NCI-H2196 treated with DMSO at 0.1 percent for 48 hours (cell line): Measurements from ENCODE around the gene NPBWR2.
"Not testable (repeated sequence)": the region's sequence is repeated elsewhere in the genome, so short reads cannot be mapped to it uniquely, and the experiment has no call there.

Experiments
- DNase-seq: peaks from one replicate; lab custom pipeline; 2025; ENCODE audit not compliant: unreplicated experiment; lab: John Stamatoyannopoulos, UW

The NPBWR2 gene

DNA sequence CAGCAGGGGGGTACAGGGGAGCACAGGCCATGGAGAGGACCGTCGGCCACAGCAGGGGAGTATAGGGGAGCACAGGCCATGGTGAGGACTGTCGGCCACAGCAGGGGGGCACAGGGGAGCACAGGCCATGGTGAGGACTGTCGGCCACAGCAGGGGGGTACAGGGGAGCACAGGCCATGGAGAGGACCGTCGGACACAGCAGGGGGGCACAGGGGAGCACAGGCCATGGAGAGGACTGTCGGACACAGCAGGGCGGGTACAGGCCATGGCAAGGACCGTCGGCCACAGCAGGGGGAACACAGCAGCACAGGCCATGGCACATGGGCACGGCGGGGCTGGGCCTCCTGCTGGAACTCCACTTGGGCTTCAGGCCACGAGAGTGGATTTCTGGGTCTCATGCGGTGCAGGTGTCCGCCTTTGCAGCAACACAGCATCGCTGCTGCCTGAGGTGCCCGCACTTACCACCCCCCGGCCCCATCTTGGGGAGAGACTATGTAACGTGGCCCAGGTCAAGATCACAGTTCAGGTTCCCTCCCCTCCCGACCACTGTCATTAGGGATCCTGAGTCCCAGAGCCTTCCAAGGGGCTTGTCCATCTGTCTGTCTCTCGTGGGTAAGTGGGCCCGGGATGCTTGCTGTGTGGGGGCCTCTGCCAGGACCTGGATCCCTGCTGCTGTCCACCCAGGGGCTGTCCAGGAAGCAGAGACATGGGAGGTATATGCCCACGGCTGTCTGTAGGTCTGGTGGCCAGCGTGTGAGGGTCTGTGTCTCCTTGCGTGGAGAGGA lies 2.5 kb downstream of the NPBWR2 start:
- DNase-seq = no peak

DNA sequence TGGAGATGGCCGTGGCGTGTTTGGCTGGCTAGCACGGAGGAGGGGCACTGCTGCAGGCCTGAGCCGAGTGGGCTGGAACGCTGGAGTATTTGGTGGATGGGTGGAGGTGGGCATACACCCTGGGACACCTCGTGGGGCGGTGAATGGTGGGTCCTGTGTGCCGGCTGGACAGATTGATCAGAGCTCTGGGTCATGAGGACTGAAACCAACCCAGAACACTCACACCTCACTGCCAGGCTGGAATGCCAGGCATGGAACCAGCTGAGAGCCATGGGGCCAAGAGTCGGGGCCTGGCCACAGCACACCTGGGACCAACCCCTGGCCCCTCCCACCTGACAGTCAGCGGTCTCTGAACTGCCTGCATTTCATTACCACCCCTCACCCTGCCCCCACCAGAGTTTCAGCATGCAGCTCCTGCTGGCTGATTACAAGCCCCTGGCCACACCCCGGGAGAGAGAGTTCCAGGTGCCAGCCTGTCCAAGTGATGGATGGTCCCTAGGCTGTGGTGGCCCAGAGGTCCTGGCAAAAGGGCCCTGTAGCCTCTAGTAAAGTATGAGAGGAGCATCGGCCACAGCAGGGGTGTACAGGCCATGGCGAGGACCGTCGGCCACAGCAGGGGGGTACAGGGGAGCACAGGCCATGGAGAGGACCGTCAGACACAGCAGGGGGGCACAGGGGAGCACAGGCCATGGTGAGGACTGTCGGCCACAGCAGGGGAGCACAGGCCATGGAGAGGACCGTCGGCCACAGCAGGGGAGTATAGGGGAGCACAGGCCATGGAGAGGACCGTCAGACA lies 3.3 kb downstream of the NPBWR2 start:
- no peak for DNase-seq

DNA sequence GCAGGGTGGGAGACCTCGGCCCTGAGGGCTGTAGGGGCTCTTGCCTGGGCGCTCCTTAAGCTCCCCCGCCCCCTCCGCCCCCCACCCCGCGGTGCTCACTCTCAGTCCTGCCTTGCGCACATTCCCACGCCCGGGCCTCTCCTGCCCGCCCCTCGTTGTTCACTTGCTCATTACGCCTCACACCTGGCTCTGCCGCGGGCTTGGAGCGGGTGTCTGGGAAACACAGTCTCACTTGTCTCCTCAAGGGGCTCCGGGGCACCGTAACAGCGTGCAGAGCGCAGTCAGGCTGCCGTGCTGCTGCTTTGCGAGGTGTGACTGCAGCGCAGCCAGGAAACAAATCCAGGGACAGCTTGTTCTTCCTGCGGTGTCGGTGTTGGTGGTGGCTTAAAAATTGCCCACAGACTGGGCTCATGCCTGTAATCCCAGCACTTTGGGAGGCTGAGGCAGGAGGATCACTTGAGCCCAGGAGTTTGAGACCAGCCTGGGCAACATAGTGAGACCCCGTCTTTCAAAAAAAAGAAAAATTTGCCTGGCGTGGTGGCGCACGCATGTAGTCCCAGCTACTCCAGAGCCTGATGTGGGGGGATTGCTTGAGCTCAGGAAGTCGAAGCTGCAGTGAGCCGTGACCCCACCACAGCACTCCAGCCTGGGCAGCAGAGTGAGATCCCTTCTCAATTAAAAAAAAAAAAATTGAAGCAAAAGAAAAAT lies 4.6 kb downstream of the NPBWR2 start:
- DNase-seq = no peak

DNA sequence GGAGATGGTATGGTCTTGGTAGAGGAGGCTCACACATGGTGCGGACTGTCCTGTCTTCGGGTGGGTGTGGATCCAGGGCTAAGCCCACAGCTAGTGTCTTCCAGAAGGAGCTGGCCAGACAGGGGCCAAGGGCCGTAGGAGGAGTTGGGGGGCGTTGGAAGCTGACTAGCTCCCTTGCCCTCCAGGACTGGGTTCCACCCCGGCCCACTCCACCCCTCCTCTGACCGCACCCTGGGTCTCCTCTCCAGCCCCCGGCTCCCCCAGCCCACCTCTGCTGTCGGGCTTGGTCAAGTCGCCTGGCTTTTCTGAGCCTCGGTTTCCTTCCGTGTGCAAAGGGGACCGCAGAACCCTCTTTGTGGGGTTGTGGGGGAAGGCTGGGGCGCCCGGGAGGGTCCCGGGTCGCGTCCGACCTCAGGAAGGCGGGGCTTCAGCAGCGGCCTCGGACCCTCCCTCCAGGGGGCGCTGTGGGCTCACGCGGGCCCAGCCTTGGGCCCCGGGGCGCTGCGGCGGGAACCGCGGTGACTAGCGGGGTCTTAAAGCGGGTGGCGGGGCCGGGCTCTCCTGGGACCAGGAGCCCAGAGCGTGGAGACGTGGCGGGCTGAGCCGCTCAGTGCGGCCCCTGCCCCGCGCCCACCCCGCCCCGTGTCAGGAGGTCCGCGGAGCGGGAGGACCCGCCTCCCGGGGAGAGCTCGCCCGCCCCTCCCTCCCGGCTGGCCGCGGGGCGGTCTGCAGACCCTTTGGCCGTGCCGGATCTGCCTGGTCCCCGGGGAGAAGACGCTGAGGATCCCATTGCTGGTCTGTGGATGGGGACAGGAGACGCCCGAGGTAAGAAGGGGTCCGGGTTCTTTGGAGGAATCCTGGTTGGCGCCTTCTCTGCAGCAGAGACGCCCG lies 5.4 kb downstream of the NPBWR2 start:
- DNase-seq = no peak

DNA sequence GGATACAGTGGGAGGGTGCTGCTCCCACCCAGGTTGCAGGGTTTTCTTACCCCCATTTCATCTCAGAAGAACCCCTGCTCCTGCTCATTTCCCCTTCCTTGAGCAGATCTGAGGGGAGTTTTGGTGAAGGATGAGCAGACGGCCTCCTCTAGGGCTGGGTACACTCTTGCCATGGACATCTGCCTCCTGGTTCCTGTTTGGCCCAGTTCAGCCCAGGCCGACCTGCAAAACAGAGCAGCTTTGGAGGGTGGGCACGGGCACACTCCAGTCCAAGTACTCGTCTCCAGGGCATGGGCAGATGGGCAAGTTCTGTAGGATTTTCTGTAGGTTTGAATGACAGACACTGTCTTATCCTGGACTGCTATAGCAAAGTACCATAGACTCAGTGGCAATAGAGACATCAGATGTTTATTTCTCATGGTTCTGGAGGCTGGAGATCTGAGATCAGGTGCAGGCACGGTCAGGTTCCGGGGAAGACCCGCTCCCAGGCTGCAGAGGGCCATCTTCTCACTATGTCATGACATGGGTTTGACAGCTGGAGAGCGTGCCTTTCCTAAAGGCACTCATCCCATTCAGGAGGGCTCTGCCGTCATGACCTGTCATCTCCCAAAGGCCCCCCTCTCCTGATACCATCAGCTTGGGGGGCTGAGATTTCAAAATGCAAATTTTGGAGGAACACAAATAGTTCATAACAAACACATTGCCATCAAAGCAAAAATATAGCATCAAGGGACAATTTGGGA lies 6.2 kb downstream of the NPBWR2 start:
- DNase-seq = no peak

DNA sequence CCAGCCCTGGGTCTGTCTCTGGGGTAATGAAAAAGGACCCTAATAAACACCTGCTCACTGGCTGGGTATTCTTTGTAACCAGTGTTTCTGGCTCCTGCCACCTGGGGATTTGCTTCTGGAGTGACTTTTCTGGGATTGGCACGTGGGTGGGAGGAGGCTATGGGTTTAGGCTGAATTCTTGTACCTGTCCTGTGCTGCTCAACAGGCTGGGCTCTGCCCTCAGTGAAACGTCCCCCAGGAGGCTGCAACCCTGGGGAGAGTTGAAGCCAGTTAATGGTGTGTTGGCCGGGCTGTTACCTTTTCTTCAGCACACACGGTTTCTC lies 6.8 kb downstream of the NPBWR2 start:
- no peak for DNase-seq

DNA sequence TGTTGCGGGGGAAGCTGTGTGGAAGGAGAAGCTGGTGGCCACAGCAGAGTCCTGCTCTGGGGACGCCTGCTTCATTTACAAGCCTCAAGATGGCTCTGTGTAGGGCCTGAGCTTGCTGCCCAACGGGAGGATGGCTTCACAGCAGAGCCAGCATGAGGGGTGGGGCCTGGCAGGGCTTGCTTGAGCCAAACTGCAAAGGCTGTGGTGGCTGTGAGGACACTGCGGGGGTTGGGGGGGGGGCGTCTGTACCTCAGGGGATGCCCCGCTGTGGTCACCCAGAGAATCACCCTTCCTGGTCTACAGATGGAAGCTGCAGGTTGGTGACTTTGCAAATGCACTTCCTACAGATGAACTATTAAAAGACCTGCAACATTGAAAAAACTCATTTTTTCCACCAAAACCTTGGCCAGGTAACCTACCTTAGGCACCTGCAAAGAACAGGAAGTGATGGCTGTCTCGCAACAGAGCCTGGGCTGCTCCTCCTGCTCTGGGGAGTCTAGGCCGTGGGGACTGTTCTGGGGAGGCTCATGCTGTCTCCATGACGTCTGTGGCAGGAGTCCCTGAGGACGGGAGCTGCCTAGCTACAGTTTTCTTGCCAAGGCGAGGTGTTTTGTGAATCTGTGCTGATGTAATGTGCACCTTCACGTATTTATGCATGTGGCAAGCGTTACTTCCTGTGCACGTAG lies 7.3 kb downstream of the NPBWR2 start:
- peak; percentile 33 for DNase-seq

DNA sequence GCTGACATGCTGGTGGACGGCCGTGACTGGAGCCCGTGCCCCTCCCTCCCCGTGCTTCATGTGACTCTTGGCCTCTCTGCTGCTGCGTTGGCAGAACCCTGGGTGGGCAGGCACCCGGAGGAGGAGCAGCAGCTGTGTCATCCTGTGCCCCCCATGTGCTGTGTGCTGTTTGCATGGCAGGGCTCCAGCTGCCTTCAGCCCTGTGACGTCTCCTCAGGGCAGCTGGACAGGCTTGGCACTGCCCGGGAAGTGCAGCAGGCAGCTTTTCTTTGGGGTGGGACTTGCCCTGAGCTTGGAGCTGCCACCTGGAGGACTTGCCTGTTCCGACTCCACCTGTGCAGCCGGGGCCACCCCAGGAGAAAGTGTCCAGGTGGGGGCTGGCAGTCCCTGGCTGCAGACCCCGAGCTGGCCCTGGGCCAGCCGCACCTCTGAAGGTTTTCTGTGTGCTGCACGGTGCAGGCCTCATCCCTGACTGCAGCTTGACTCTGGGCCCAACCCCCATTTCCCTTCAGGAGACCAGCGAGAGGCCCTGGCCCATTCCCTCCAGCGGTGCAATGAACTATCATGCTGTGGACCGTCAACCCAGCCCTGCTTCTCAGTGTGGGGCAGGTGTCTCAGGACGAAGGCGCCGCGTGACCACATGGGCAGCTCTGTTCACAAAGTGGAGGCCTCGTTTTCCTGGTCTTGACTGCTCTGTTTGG lies 8.1 kb downstream of the NPBWR2 start:
- peak; percentile 62 for DNase-seq

DNA sequence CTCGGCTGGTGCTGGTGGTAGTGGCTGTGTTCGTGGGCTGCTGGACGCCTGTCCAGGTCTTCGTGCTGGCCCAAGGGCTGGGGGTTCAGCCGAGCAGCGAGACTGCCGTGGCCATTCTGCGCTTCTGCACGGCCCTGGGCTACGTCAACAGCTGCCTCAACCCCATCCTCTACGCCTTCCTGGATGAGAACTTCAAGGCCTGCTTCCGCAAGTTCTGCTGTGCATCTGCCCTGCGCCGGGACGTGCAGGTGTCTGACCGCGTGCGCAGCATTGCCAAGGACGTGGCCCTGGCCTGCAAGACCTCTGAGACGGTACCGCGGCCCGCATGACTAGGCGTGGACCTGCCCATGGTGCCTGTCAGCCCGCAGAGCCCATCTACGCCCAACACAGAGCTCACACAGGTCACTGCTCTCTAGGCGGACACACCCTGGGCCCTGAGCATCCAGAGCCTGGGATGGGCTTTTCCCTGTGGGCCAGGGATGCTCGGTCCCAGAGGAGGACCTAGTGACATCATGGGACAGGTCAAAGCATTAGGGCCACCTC lies 8.8 kb downstream of the NPBWR2 start:
- DNase-seq = no peak

DNA sequence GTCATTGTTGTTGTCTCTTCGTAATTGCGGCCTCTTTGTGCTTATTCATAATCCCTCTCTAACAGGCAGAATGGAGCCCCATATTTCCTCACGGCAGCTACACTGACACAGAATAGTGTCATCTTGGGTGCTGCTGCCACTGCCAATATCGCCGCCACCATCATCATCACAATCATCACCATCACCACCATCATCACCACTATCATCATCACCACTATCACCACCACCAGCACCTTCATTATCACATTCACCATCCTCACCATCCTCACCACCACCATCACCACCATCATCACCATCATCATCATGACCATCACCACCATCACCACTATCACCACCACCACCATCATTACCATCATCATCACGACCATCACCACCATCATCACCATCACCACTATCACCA lies 10.8 kb downstream of the NPBWR2 start:
- no peak for DNase-seq

DNA sequence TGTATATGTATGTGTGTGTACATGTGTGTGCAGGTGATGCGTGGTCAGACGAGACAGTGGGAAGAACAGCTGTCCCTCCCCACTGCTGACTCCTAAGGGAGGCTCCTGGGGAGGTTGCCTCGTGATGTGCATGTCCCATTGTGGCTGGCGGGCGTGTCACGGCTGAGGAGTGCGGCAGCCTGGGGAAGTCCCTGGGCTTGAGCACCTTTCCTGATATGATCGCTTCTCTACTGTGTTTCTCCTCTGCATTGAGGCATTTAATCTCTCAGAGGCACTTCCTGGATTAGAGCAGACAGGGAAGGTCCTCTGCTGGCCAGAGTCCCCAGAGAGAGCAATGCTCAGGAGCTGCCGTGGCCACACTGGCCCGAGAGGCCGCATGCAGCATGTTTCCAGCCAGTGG lies 11.4 kb downstream of the NPBWR2 start:
- no peak for DNase-seq

DNA sequence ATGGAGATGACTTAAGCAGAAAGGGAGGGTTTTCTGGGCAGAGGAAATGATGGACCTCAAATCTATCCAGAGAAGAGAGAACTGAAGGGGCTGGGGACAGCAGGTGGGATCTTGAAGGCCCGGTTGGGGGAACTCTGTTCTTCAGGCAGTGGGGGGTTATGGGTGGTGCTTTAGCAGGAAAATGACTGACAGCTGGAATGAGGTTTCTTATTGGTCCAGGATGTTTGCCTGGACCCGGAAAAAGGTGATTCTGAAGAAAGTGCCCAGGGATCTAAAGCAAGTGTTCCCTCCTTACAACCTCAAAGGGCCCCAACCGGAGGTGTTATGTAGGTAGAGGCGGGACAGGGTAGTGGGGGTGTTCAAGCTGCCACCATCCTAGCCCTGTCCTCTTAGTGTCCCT lies 11.9 kb downstream of the NPBWR2 start:
- no peak for DNase-seq

DNA sequence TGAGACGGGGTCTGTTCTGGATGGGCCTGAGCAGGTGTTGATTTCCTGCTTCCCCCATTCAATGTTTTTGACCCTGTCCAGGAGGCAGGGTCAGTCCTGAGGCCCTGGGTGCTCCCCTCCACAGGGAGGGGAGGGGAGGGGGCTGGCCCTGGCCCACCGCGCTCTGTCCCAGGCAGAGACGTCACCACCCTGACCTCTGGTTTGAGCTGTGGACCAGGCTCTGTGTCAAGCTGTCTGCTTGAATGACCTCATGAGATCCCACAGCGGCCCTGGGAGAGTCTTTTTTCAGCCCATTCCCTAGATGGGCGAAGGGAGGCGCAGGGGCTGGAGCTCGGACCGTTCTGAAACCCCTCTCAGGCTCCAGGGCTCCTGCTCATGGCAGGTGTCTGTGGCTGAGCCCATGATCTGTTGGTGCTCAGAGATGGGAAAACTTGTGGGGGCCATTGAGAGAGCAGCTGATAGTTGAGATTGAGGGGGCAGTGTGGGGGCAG lies 14.3 kb downstream of the NPBWR2 start:
- no peak for DNase-seq

DNA sequence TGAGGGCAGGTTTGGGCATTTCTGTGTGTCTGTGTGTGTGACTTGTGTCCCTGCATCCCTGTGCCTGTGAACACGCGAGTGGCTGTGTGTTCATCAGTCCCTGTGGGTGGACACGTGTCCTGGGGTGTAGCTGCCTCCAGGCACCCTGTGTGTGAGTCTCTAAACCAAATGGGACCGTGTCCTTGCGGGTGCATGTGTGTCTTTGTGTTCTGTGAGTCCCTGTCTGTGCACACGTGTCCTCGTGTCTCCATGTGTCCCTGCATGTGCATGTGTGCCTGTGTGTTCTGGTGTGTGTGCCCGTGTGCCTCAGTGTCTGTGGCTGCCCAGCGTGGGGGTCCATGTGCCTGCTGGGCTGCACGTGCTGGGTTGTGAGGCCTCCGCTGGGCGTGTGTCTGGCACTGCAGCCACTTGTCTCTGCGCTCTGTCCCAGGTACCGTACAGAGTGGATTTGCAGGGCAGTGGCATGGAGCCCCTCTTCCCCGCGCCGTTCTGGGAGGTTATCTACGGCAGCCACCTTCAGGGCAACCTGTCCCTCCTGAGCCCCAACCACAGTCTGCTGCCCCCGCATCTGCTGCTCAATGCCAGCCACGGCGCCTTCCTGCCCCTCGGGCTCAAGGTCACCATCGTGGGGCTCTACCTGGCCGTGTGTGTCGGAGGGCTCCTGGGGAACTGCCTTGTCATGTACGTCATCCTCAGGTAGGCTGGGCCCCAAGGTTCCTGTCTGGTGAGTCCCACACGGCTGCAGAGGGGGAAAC lies 14.9 kb downstream of the NPBWR2 start:
- DNase-seq = no peak

DNA sequence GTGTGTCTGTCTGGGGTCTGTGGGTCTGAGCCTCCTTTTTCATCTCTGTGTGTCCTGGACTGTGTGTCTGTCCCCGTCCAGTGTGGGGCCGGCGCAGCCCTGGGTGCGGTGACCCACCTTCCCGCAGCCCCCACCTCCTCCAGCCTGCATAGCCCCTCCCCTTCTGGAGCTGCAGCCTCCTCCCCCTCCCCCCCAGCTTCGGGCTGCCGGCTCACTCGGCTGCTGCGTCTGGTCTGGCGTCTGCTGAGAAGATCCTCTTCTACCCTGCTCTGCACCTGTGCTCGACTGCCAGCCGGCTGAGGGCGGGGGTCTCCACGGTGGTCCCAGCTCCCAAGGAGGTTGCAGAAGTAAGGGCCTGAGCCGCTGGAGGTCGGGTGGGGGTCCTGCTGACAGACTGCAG lies 15.6 kb downstream of the NPBWR2 start:
- DNase-seq = no peak

DNA sequence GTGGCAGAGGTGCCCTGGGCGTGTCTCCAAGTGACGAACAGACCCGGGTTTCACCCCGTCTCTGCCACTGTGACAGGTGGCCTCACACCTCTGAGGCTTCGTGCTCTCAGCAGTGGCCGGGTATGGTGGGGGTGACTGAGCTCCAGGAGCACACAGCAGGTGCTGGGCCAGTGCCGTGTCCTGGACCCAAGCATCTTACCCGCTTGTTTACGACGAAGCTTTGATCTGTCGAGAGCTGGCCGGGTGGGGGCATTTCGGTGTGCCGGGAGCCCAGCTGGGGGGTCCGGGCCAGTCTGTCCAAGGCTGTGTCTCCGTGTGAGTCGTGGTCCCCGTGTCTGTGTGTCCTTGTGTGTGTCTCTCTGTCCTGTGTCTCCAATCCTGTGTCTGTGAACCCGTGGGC lies 16.0 kb downstream of the NPBWR2 start:
- no peak for DNase-seq

DNA sequence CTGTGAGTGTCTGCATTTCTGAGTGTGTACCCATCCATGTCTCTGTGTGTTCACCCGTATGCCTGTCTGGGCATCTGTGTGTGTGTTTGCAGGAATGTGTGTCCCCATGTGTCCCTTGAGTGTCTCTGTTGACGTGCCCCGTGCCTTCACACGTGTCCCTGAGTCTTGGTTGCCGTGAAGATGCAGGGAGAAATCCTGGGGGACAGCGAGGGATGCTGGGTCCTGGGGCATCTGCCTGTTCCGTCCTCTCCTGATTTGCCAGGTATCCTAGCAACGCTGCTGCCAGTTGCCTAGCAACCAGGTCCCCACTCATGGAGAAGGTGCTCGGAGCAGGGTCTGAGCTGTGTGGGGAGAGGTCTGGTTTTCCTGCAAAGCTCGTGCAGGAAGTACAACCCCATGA lies 17.2 kb downstream of the NPBWR2 start:
- no peak for DNase-seq

DNA sequence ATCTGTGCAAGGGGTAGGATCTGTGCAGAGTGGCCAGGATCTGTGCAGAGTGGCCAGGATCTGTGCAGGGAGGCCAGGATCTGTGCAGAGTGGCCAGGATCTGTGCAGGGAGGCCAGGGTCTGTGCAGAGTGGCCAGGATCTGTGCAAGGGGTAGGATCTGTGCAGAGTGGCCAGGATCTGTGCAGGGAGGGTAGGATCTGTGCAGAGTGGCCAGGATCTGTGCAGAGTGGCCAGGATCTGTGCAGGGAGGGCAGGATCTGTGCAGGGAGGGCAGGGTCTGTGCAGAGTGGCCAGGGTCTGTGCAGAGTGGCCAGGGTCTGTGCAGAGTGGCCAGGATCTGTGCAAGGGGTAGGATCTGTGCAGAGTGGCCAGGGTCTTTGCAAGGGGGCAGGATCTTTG lies 18.8 kb downstream of the NPBWR2 start:
- DNase-seq = not testable (repeated sequence)
